Measurements from ENCODE around the gene TNRC6C. TPM values are rescaled to one million over a fixed set of nuclear protein-coding genes. Genes with fewer than 3 reads are reported as not detected.

The TNRC6C gene
- total and polyA plus RNA-seq, 2 of the 13 experiments (the other 11 are each of a cell fraction or from before 2014, with no cell fraction given), result 0.66 to 4.9 TPM

GRCh38 chr17:78127888-78128550 lies 169.5 kb downstream of the TNRC6C start (continued):
- TF ChIP-seq ZNF691 (CRISPR knock-in tag; IDR thresholded peaks at IDR 0.05; ENCODE audit: borderline replicate concordance, low read depth), result peak; percentile 79; the same call in 1 of the 2 replicates
- TF ChIP-seq POLR2AphosphoS2 (IDR thresholded peaks at IDR 0.05; ENCODE audit: low read depth, low read length), result no peak
- no peak; the same call in 1 of the 2 replicates for TF ChIP-seq BRD4 (CRISPR knock-in tag; IDR thresholded peaks at IDR 0.05)
- no peak for TF ChIP-seq CREB1 (IDR thresholded peaks at IDR 0.05)
- TF ChIP-seq CREB1 (CRISPR knock-in tag; IDR thresholded peaks at IDR 0.05), result no peak
- TF ChIP-seq ZNF333 (CRISPR knock-in tag; IDR thresholded peaks at IDR 0.05; ENCODE audit: borderline replicate concordance), result peak; percentile 2; the same call in 1 of the 2 replicates
- TF ChIP-seq ZBTB34 (CRISPR knock-in tag; IDR thresholded peaks at IDR 0.05), result no peak
- no peak; the same call in 1 of the 2 replicates for TF ChIP-seq HBP1 (CRISPR knock-in tag; IDR thresholded peaks at IDR 0.05; ENCODE audit: low read depth)
- TF ChIP-seq HOXD1 (CRISPR knock-in tag; IDR thresholded peaks at IDR 0.05), result no peak
- no peak for TF ChIP-seq PREB (CRISPR knock-in tag; IDR thresholded peaks at IDR 0.05)
- no peak for TF ChIP-seq ZNF232 (CRISPR knock-in tag; IDR thresholded peaks at IDR 0.05; ENCODE audit: borderline replicate concordance)
- TF ChIP-seq RXRB (CRISPR knock-in tag; IDR thresholded peaks at IDR 0.05; ENCODE audit: borderline replicate concordance), result no peak
- no peak for TF ChIP-seq NFRKB (IDR thresholded peaks at IDR 0.05)
- no peak for TF ChIP-seq HNRNPUL1 (IDR thresholded peaks at IDR 0.05; ENCODE audit: low read depth, low read length)
- no peak; the same call in 1 of the 2 replicates for TF ChIP-seq AHR (CRISPR knock-in tag; IDR thresholded peaks at IDR 0.05)
- TF ChIP-seq ZBTB3 (CRISPR knock-in tag; IDR thresholded peaks at IDR 0.05; ENCODE audit: borderline replicate concordance, low read depth), result 0 out of 2 replicates have a peak, but pooled peaks have one; percentile 5
- no peak for TF ChIP-seq SALL2 (CRISPR knock-in tag; IDR thresholded peaks at IDR 0.05)
- TF ChIP-seq ZNF256 (CRISPR knock-in tag; conservative IDR thresholded peaks at IDR 0.05), result no peak
- TF ChIP-seq HNF4G (IDR thresholded peaks at IDR 0.05; ENCODE audit: borderline replicate concordance, low read depth, low read length), result no peak
- no peak for TF ChIP-seq HNF4G (CRISPR knock-in tag; IDR thresholded peaks at IDR 0.05; ENCODE audit: borderline replicate concordance, low read depth)
- TF ChIP-seq NFATC3 (CRISPR knock-in tag; IDR thresholded peaks at IDR 0.05), result no peak
- TF ChIP-seq ZNF224 (CRISPR knock-in tag; IDR thresholded peaks at IDR 0.05), result no peak; the same call in 1 of the 2 replicates
- TF ChIP-seq PHF20 (CRISPR knock-in tag; IDR thresholded peaks at IDR 0.05), result no peak
- TF ChIP-seq HNF4A (CRISPR knock-in tag; IDR thresholded peaks at IDR 0.05), result peak; percentile 40
- TF ChIP-seq SYNCRIP (IDR thresholded peaks at IDR 0.05; ENCODE audit: insufficient read depth, low read depth, low read length), result no peak
- TF ChIP-seq MYPOP (CRISPR knock-in tag; IDR thresholded peaks at IDR 0.05), result 0 out of 2 replicates have a peak, but pooled peaks have one; percentile 4
